Measurements from ENCODE around the gene AP3B2.
"Not testable (repeated sequence)": the region's sequence is repeated elsewhere in the genome, so short reads cannot be mapped to it uniquely, and the experiment has no call there.

Gene AP3B2, protein sequence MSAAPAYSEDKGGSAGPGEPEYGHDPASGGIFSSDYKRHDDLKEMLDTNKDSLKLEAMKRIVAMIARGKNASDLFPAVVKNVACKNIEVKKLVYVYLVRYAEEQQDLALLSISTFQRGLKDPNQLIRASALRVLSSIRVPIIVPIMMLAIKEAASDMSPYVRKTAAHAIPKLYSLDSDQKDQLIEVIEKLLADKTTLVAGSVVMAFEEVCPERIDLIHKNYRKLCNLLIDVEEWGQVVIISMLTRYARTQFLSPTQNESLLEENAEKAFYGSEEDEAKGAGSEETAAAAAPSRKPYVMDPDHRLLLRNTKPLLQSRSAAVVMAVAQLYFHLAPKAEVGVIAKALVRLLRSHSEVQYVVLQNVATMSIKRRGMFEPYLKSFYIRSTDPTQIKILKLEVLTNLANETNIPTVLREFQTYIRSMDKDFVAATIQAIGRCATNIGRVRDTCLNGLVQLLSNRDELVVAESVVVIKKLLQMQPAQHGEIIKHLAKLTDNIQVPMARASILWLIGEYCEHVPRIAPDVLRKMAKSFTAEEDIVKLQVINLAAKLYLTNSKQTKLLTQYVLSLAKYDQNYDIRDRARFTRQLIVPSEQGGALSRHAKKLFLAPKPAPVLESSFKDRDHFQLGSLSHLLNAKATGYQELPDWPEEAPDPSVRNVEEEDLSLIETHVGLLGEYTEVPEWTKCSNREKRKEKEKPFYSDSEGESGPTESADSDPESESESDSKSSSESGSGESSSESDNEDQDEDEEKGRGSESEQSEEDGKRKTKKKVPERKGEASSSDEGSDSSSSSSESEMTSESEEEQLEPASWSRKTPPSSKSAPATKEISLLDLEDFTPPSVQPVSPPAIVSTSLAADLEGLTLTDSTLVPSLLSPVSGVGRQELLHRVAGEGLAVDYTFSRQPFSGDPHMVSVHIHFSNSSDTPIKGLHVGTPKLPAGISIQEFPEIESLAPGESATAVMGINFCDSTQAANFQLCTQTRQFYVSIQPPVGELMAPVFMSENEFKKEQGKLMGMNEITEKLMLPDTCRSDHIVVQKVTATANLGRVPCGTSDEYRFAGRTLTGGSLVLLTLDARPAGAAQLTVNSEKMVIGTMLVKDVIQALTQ

DNA sequence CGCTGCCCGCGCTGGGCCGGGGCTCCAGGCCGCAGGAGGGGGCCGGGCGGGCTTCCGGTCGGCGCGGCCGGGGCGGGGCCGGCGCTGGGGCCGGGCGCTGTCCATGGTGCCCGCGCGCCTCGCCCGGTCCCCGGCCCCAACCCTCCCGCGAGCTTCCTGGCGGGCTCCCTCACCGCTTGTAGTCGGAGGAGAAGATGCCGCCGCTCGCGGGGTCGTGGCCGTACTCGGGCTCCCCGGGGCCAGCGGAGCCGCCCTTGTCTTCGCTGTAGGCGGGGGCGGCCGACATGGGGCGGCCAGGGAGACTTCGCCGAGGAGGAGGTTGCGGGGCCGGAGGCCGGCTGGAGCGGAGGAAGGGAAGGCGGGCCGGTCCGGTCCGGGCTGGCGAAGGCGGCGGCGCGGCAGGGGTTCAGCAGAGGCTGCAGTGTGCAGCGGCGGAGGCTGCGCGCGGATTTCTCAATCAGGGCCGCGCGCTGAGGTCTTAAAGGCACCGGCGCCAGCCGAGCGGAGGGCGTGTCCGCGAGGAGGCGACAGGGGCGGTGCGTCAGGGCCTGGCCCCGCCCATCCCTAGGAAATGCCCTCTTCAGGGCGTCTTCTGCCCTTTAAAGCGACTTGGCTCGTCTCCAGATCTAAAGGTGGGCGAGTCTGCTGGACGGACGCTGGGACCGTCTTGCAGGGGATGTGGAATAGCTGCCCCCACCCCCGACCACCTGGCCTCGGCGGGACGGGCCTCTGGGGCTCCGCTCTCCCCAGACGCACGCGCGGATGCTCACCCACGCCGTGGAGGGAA lies at the start of gene AP3B2:
AP3B2 (minus strand) TSS at position 455 of the 787 bp plus-strand sequence; CDS start at position 286, 169 bp downstream.
- peak in 1 of 2 experiments; percentile 2 for DNase-seq

DNA sequence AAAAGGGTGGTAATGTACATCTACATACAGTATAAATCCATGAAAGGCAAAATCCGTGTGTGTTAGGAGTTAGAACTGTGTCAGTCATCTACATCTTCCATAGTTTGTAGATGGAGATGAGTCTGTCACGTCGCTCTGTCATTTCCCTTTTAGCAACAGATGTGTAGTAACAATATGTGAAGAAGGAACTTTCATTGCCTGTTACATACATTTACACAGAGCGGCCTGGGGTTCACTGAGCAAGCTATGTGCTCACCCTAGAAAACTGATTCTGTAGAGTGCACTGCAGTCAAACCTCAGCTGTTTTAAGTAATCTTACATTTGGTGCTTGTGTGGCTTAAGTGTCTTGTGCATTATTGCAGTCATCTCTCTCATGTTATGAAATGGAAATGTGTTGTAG lies 41.6 kb upstream of the AP3B2 start:
- DNase-seq = peak; percentile 63 to 70

DNA sequence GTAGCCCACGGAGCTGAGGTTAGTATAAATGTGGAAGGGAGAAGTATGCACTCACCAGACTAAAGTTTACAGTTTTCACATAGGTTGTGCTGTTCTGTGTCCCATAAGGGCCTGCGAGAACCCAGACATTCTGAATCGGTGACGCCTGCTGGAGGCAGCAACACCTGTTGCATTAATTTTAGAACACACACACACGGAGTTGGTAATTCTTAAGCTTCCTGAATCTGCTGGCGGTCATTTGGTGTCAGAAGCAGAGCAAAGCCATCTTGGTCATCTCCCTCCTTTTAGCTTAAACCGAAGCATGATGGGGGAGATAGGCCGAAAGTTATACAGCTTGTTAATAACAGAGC lies 41.1 kb upstream of the AP3B2 start:
- DNase-seq = no peak

DNA sequence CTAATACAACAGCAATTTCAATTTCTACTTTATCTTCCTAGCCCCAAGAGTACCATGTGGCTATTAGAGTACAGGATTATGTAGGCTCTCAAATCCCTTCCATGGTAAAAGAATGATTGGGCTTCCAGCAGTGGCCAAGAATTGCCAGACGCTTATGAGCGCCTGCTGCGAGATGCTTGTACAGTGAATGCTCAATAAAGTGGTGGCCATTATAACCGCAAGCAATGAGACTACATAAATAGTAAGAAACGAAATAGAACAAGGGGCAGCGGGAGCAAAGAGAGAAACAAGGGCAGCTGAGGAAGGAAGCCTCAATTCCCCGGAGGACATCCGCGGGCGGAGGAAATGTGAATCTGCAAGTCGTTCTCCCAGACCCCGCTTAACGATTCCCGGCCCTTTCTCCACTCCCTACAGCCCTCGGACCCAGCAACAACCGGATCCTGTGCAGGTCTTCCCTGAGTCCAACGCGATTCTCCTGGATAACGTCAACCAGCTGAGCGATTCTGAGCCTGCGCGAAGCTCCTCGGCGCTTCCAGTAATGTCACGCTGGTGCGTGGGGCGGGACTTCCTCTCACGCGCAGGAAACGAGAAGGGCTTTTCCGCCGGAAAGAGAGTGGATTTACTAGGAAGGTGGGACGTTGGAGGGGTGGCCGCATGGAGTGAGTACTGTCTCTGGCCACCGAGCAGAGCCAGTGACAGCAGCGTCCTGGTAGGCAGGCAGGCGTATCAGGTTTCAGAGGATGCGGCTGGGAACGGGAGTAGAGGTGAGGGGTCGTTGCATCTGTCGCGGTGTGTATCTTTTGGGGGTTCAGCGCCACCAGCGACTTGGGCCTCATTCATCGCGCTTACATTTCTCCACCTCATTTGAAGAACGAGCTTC lies 40.5 kb upstream of the AP3B2 start:
- DNase-seq = peak; percentile 87

DNA sequence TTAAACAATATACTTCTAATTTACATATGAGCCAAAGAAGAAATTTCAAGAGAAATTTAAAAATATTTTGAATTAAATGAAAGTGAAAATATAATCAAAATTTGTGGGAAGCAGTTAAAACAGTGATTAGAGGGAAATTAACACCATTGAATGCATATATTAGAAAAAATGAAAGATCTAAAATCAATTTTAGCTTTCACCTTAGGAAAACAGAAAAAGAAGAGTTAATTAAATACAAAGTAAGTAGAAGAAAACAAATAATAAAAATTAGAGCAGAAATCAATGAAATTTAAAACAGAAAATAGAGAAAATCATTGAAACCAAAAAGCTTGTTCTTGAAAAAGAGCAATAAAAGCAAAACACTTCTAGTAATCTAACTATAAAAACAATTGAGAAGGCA lies 38.6 kb upstream of the AP3B2 start:
- no peak for DNase-seq

DNA sequence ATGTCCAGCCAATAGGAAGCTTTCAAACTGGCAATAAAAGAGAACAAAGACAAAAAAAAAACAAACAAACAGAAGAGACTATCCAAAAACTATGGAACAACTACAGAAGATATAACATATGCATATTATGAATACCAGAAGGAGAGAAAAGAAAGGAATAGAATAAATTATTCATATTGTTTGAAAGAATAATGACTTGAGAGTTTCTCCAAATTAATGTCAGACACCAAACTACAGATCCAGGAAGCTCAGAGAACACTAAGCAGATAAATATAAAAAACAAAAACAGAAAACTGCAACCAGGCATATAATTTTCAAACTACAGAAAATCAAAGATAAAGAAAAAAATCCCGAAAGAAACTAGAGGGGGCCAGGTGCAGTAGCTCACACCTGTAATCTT lies 34.1 kb upstream of the AP3B2 start:
- DNase-seq = no peak

DNA sequence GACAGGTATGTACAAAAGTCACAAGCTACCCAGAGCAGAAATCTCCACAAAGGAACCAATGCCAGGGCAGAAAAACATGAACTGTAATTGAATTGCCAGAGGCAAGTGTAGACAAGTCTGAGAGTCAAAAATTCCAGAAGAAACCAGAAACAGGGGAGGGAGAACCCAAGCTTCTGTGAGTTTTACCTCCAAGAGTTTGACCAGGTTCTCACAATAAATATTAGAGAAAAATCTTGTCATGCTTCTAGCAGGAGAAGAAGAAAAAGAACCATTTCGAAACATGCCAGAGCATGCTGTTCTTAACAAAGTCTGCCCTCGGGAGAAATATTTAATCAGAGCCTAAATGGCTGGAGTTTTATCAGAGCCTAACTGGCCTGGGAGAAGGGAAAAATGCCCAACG lies 32.5 kb upstream of the AP3B2 start:
- DNase-seq = no peak

DNA sequence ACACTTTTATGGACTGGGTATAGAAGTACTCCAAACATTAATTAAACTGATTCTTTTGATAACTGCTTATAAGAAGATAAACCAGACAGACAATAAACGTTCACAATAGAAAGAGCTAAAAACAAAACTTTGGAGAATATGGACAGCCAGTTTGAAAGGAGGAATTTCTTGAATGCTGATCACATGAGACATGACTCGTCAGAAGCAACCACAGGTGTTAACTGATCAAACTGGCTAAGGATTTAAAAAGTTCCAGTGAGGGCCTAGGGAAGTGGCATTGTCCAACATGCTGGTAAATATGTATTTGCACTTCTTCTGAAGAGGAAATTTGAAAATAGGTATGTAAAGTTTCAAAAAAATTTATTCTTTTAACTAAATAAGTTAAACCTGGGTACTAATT lies 29.4 kb upstream of the AP3B2 start:
- no peak for DNase-seq

DNA sequence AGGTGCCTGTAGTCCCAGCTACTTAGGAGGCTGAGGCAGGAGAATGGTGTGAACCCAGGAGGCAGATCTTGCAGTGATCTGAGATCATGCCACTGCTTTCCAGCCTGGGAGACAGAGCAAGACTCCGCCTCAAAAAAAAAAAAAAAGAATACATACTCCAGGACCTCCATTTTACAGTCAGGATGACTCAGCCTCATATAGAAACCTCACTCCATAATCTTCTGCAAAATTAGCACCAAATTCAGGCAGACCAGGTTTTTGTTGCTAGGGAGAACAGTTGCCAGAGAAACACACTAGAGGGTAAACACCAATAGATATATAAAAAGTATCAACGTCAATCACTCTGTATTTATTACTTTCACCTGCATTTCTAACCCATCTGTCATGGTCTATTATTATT lies 28.3 kb upstream of the AP3B2 start:
- DNase-seq = no peak

DNA sequence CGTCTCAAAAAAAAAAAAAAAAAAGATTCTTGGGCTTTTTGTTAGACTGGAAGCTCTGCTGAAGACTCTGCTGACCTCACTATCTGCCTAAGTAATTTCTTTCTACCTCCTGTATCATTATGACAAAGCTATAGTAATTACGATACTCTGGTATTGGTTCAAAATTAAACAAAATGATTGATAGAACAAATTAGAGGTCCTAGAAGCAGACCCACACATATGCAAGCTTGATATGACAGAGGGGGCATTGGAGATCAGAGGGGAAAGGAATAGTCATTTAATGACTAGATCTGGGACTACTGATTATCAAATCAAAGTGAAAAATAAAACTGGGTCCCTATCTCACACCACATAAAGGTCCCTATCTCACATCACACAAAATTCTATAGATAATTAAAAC lies 21.9 kb upstream of the AP3B2 start:
- DNase-seq = no peak

DNA sequence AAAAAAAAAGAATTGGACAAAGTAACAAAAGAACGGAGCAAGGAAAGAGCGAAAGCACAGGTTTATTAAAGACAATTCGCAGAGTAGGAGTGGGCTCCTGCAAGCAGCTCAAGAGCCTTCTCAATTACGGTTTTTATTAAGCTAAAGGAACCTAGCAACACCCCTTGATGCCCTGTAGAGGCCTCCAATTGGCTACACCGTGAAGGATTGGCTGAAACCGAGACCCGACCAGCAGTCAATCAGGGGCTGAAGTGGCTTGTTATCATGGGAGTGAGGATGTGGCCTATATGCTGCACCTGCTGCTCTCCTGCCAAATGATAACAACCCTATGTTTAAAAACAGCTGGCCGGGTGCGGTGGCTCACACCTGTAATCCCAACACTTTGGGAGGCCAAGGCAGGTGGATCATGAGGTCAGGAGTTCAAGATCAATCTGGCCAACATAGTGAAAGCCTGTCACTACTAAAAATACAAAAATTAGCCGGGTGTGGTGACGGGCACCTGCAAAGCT lies 20.4 kb upstream of the AP3B2 start:
- DNase-seq = no peak

DNA sequence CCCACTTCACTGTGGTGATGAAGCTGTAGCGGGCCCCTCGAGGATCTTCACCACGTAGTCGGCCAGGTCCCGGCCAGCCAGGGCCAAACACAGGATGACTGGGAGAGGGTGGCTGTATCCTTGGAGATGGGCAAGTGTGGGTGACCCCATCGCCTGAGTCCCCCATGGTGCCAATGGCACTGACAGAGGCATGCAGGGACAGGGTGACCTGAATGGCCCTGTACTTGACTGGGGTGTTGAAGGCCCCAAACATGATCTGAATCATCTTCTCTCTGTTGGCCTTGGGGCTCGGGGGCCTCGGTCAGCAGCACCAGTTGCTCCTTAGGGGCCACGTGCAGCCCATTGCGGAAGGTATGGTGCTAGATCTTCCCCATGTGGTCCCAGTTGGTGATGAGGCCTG lies 17.1 kb upstream of the AP3B2 start:
- no peak for DNase-seq

DNA sequence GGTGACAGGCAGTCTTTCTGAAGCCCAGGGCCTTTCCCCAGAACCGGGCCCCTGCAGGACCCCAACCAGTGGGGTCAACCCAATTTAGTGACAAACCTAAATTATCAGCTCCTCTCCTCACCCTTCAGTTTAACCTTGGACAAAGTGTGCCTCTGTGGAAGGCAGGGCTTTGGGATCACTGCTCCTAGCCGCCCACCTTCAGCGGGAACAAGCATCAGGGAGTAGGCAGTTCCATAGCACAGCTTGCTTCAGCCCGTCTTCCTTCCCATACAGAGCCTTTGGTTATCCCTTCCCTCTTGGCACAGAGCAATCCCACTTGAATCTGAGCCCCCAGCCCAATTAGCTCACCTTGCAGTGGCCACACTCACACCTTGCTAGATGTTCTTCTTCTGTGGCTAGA lies 5.3 kb upstream of the AP3B2 start:
- no peak for DNase-seq

DNA sequence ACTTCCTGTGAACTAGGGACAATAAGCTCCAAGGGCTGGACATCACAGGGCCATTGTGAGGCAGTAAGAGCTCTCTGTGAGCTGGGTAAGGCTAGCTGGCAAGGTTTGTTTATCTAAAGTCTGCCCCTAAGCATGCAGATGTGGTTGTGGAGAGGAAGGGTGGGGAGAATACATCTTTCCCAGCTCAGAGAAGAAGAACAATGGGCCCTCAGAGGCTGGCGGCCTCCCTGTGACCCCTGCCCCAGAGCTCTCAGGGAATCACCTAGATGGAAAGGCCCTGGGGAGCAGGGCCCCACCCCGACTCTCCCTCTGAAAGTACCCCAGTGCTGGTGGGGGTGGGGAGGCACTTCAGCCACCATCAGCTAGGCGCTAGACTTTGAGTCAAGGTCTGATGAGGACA lies 4.3 kb upstream of the AP3B2 start:
- no peak for DNase-seq

DNA sequence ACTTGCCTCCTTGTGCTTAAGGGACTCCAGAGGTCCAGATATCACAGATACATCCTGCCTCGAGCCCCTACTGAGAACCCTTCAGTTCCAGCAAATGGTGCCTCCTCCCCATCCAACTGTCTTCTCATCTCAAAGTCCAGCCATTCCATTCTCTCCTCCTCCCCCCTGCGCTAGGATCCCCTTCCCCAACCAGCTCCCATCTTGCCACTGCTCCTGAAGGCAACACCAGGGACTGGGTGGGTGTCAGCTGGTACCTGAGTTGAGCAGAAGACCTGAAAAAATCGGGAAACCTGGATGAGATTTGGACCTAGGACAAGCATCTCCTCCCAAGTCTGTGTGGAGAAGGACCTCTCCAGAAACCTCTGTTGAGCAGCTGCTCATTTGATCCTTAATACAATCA lies 2.4 kb upstream of the AP3B2 start:
- no peak for DNase-seq

DNA sequence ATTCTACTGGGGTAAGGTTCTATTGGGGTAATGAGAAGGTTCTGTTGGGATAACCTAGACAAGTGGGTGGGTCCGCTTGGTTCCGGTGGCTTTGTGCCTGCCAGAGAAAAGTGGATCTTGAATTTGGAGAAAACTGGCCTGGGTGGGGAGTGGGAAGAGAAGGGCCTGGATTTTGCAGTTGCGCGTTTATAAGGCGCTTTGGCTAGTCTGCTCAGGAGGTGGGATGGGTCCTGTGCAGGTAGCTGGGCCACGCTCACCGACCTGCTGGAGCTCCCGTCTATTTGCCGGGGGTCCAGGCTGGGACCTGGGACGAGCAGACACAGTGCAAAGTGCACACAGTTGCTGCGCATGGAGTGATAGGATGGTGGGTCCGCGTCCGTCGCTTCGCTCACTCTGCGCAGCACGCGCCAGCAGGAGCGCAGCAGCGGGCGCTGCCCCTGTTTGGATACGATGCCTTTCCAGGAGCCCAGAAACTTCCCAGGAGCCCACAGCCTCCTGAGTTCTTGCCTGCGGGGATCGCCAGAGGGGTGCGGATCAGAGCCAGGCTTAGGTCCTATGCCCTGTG lies 1.3 kb upstream of the AP3B2 start:
- no peak for DNase-seq

DNA sequence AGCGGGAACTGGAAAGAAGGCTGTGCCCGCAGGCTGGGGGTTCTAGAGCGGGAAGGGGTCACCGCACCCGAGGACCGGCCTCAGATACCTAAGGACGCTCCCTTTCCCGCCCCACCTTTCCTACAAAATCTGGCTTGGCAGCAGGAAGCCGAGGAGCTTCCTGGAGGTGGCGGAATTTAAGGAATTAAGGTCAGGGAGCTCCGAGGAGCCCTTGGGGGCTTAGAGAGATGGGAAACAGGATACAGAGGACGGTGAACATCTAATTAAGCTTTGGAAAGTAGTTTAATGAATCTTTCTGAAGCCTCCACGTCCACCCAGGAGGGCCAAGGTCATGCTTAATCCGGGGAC lies 507 bp upstream of the AP3B2 start:
- no peak for DNase-seq

DNA sequence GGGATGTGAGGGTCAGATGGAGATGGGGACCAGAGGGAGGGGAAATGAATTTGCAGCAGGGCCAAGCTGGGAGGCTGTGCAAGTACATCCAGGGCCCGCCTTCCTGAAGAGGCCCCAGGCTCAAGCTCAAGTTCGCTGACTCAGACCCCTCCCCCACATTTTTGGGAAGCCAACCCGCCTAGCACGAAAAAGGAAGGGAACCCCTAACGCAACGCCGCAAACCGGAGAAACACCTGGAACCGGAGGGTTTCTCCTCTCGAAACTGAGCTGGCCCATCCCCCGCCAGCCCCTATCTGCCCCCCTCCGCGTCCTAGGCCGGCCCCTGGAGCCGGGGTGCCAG lies 624 bp downstream of the AP3B2 start:
- DNase-seq = no peak

DNA sequence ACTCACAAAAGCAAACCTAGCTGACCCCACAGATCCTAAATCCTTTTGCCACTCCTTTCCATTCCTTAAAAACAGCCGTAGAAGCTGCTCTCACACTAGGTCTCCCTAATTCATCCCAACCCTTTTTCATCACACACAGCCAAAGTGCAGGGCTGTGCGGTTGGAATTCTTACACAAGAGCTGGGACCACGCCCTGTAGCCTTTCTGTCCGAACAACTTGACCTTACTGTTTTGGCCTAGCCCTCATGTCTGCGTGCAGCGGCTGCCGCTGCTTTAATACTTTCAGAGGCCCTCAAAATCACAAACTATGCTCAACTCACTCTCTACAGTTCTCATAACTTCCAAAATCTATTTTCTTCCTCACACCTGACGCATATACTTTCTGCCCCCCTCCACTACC lies 3.8 kb downstream of the AP3B2 start:
- DNase-seq = not testable (repeated sequence)

DNA sequence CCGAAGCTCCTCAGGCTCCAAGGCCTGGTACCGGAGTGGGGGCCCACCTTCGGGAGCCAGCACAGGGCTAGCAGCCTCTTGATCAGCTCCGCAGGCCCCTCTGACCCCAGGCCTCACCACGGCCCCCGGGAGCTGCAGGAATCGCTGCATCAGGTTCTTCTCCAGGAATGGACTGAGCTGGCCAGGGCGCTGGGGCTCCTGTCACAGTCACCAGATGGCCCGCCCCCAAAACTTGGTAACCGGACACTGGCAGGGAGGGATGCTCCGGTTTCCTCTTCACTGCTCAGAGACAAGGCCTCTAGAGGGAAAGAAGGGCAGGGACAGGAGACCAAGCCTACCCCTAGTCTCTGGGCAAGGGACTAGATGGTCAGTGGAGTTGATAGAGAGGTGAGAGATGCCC lies 9.9 kb downstream of the AP3B2 start:
- no peak for DNase-seq

DNA sequence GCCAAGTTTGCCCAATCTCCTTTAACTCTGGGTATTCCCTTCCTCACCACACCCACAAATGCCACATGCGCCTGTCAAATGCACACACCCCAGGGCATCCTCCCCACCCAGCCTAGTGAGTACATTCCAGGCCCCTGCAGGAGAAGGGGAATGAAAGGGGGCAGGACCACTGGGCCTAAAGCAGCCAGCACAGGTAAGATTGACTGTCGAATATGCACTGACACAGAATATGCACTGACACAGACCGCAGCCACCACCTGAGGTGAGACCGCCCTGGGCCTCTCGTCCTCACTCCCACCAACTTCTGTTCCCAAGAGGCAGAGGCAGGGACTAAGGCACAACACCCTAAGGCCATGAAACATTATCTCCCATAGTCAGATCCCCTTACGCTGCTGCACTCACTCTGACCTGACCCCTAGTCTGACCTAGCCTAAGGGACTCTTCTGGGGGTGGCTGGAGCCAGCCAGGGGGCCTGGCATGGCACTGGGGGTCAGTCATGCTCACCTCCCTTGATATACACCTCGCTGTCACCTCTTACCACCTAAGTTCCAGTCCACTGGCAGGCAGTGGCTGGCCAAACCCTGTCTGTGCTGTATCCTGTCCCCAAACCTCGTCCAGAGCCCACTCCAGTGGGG lies 10.8 kb downstream of the AP3B2 start:
- no peak for DNase-seq

Measured in AML-193 (cell line).